Measurements from ENCODE around the gene CXCL16.
"Not testable (repeated sequence)": the region's sequence is repeated elsewhere in the genome, so short reads cannot be mapped to it uniquely, and the experiment has no call there.

- not testable (repeated sequence) for TF ChIP-seq CTCF, POLR2A (IDR thresholded peaks at IDR 0.05)
Observed at GRCh38 chr17:4714340-4715062, 25.2 kb downstream of the CXCL16 start.
